Measurements from ENCODE around the gene MSX1.

Gene MSX1

DNA sequence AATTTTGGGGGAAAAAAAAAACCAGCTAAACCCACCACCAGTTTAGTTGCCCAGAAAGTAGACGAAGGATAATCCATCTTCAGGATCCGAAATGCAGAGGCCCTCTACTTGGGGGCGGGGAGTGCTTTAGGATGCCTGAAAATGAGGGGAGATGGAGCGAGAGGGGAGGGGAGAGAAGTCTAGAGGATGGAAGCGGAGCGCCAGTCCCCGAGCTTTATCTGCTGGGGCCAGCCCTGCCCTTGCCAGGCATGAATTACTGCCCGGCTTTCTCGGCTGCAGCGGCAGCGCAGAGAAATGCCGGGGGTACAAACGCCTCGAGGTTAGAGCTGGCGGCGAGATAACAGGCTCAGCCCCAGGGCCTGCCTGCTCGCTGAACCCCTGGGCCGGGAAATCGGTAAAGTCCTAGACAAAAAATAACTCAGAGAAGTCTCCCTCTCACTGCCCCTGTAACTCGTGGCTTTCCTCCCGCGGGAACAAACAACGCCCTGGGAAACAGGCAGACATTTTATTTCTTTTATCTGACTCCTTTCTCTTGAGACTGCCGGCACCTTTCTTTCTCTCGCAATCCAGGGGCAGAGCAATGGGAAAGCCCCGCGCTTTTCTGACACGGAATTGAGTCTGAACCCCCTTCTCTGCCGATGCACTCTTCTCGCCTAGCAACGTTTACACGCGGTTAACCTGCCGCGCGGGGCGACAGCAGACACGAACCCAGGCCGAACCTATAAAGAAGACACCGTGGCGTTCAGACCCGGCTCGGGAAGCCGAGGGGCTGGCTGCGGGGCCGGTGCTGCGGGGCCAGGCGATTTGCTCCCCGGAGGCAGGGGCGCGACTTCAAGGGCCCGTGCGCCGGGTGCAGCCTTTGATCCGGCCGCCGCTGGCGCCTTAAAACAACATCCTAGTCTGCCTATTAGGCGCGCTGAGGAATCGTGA, 3.1 kb upstream of the MSX1 start:
- Histone ChIP-seq H3K4ac (ENCODE audit: low read depth, low read length) (no peak overlapping the region), H3K9me3 (ENCODE audit: insufficient read depth, low read depth, low read length) (no peaks in the 10 kb centered on the region), H3K9ac (ENCODE audit: low read length) (no peak overlapping the region), H2BK12ac (ENCODE audit: low read length) (peak overlapping the region; percentile 10), H2BK5ac (ENCODE audit: low read depth, low read length, poor library complexity) (peak overlapping the region; percentile 26), H3K79me1 (ENCODE audit: low read length) (peaks cover 25% of the 10 kb centered on the region), H3K14ac (ENCODE audit: low read length) (no peak overlapping the region), H2BK120ac (ENCODE audit: insufficient read depth, low read length, poor library complexity) (peak overlapping the region; percentile 65), H3K27me3 (ENCODE audit: insufficient read depth, low read length) (peaks cover 35% of the 10 kb centered on the region), H3K4me2 (ENCODE audit: low read length) (peak overlapping the region; percentile 53), H3K79me2 (ENCODE audit: control insufficient read depth, insufficient read depth, low read length, poor library complexity) (peaks cover 4% of the 10 kb centered on the region), H3K4me1 (ENCODE audit: control insufficient read depth in 1 of 2, insufficient read depth in 2 of 2, low read length in 2 of 2) (peaks cover 22 to 25% of the 10 kb centered on the region in 2 experiments), H3K36me3 (ENCODE audit: control insufficient read depth in 1 of 2, insufficient read depth in 2 of 2, low read length in 2 of 2) (no peaks in the 10 kb centered on the region), H2AFZ (ENCODE audit: insufficient read depth, low read length, poor library complexity) (no peak overlapping the region), H3K23ac (ENCODE audit: low read length) (no peak overlapping the region), H4K8ac (ENCODE audit: low read depth, low read length) (peak overlapping the region; percentile 24), H3K4me3 (ENCODE audit: low read depth, low read length) (no peak overlapping the region), H2AK5ac (ENCODE audit: low read length) (peak overlapping the region; percentile 3), H3K18ac (ENCODE audit: low read length) (no peak overlapping the region), H4K12ac (ENCODE audit: low read depth, low read length) (no peak overlapping the region), H3K27ac (ENCODE audit: low read depth, low read length) (no peak overlapping the region), H4K91ac (ENCODE audit: low read depth, low read length) (peak overlapping the region; percentile 20)
- no CpG with 5 or more reads among the region's 61 CpGs for WGBS (ENCODE audit: extremely low coverage, insufficient coverage, insufficient read length)
- no peak for DNase-seq

DNA sequence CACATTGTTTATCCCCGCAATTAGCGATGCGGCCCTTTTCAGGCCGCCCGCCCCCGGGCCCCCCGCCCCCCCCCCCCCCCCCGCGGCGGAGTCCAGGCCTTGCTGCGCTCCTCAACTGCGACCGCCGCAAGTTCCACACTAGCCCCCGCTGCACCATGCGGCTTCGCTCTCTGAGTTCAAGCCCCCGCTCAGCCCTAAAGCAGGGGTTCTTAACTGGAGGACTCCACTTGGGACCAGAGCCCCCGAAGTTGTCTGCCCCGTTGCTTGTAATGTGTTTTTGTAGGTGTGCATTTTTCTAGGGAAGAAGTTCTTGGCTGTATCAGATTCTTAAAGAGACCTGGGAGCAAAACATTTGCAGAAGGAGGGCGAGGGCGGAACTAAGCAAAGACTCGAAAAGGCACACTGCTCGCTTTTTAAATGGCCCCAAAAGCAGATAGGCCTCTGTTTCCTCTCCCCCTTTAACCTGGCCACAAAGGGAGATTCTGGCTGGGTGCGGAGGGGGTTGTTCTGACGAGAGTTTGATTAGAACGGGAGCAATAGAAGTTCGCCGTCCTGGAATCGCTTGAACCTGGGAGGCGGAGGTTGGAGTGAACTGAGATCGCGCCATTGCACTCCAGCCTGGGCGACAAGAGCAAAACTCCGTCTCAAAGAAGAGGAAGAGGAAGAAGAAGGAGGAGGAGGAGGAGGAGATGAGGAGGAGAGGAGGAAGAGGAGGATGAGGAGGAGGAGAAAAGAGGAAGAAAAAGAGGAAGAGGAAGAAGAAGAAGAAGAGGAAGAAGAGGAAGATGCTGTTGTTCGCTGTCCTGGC, 2.3 kb upstream of the MSX1 start:
- H3K9ac ChIP-seq (ENCODE audit: low read length), result no peak overlapping the region
- H3K9me3 ChIP-seq (ENCODE audit: insufficient read depth, low read depth, low read length), result no peaks in the 10 kb centered on the region
- H3K27ac ChIP-seq (ENCODE audit: low read depth, low read length), result no peak overlapping the region
- peak overlapping the region; percentile 17 for H4K8ac ChIP-seq (ENCODE audit: low read depth, low read length)
- H3K4me1 ChIP-seq (ENCODE audit: control insufficient read depth in 1 of 2, insufficient read depth in 2 of 2, low read length in 2 of 2), result peaks cover 21 to 26% of the 10 kb centered on the region in 2 experiments
- no peak overlapping the region for H3K18ac ChIP-seq (ENCODE audit: low read length)
- peaks cover 25% of the 10 kb centered on the region for H3K79me1 ChIP-seq (ENCODE audit: low read length)
- H2BK120ac ChIP-seq (ENCODE audit: insufficient read depth, low read length, poor library complexity), result peak overlapping the region; percentile 31
- H3K4me3 ChIP-seq (ENCODE audit: low read depth, low read length), result no peak overlapping the region
- peaks cover 8 to 9% of the 10 kb centered on the region in 2 experiments for H3K36me3 ChIP-seq (ENCODE audit: control insufficient read depth in 1 of 2, insufficient read depth in 2 of 2, low read length in 2 of 2)
- H4K12ac ChIP-seq (ENCODE audit: low read depth, low read length), result no peak overlapping the region
- no peak for DNase-seq
- no peak overlapping the region for H3K23ac ChIP-seq (ENCODE audit: low read length)
- H3K79me2 ChIP-seq (ENCODE audit: control insufficient read depth, insufficient read depth, low read length, poor library complexity), result peaks cover 4% of the 10 kb centered on the region
- H3K27me3 ChIP-seq (ENCODE audit: insufficient read depth, low read length), result peaks cover 37% of the 10 kb centered on the region
- peak overlapping the region; percentile 53 for H3K4me2 ChIP-seq (ENCODE audit: low read length)
- no peak overlapping the region for H2AFZ ChIP-seq (ENCODE audit: insufficient read depth, low read length, poor library complexity)
- no peak overlapping the region for H2BK5ac ChIP-seq (ENCODE audit: low read depth, low read length, poor library complexity)
- WGBS (ENCODE audit: extremely low coverage, insufficient coverage, insufficient read length), result no CpG with 5 or more reads among the region's 36 CpGs
- H2BK12ac ChIP-seq (ENCODE audit: low read length), result peak overlapping the region; percentile 47
- H4K91ac ChIP-seq (ENCODE audit: low read depth, low read length), result peak overlapping the region; percentile 39
- no peak overlapping the region for H2AK5ac ChIP-seq (ENCODE audit: low read length)
- no peak overlapping the region for H3K14ac ChIP-seq (ENCODE audit: low read length)
- no peak overlapping the region for H3K4ac ChIP-seq (ENCODE audit: low read depth, low read length)

DNA sequence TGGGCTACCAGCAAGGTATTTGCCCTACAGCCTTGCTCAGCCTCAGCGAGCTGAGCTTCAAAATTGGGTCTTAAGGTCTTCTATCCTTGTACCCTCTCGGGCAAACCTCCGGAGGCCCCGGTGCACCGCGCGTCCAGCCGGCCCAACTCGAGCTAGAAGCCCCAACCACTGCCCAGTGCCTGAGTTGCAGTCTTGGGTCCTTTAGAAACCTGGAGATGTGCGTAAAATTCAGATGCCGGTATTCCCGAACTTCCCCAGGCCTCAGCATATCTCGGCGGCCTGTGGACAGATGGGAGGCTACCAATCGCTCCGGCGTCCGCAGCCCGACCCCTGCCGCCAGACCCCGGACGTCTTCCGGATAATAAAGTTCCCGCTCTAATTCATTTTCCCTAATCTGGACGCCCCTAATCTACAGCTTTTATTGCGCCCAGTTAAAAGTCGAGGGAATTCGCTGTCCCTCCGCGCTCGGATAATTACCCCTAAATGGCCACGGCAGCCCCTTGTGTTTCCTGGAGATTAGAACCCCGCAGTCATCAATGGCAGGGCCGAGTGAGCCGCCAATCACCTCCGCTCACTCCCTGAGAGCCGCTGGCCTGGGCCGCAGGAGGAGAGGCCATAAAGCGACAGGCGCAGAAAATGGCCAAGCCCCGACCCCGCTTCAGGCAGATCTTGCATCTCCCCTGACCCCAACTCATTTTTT, 1.5 kb upstream of the MSX1 start:
- Histone ChIP-seq H2BK120ac (ENCODE audit: insufficient read depth, low read length, poor library complexity) (peak overlapping the region; percentile 31), H3K4me2 (ENCODE audit: low read length) (peak overlapping the region; percentile 52), H3K79me2 (ENCODE audit: control insufficient read depth, insufficient read depth, low read length, poor library complexity) (peaks cover 4% of the 10 kb centered on the region), H3K4me1 (ENCODE audit: control insufficient read depth in 1 of 2, insufficient read depth in 2 of 2, low read length in 2 of 2) (peaks cover 20 to 26% of the 10 kb centered on the region in 2 experiments), H3K9me3 (ENCODE audit: insufficient read depth, low read depth, low read length) (no peaks in the 10 kb centered on the region), H3K14ac (ENCODE audit: low read length) (no peak overlapping the region), H4K91ac (ENCODE audit: low read depth, low read length) (peak overlapping the region; percentile 39), H3K9ac (ENCODE audit: low read length) (no peak overlapping the region), H3K79me1 (ENCODE audit: low read length) (peaks cover 20% of the 10 kb centered on the region), H4K12ac (ENCODE audit: low read depth, low read length) (no peak overlapping the region), H3K4ac (ENCODE audit: low read depth, low read length) (no peak overlapping the region), H3K36me3 (ENCODE audit: control insufficient read depth in 1 of 2, insufficient read depth in 2 of 2, low read length in 2 of 2) (peaks cover 16% of the 10 kb centered on the region in 2 experiments), H2AFZ (ENCODE audit: insufficient read depth, low read length, poor library complexity) (no peak overlapping the region), H4K8ac (ENCODE audit: low read depth, low read length) (peak overlapping the region; percentile 17), H3K4me3 (ENCODE audit: low read depth, low read length) (no peak overlapping the region), H3K27me3 (ENCODE audit: insufficient read depth, low read length) (peaks cover 42% of the 10 kb centered on the region), H2BK5ac (ENCODE audit: low read depth, low read length, poor library complexity) (no peak overlapping the region), H2BK12ac (ENCODE audit: low read length) (peak overlapping the region; percentile 47), H3K23ac (ENCODE audit: low read length) (no peak overlapping the region), H3K18ac (ENCODE audit: low read length) (peak overlapping the region; percentile 35), H3K27ac (ENCODE audit: low read depth, low read length) (no peak overlapping the region), H2AK5ac (ENCODE audit: low read length) (no peak overlapping the region)
- DNase-seq, result no peak
- no CpG with 5 or more reads among the region's 42 CpGs for WGBS (ENCODE audit: extremely low coverage, insufficient coverage, insufficient read length)
